HG03103 (cell line): Measurements from ENCODE around the gene DNAJB6.

ENCODE experiments used
- ATAC-seq: cut with Tn5 transposase; IDR thresholded peaks from one replicate; pipeline ENCODE4 v1.9.1; 2021; ENCODE audit warnings: low read depth; ENCODE audit not compliant: unreplicated experiment

The DNAJB6 gene

DNA sequence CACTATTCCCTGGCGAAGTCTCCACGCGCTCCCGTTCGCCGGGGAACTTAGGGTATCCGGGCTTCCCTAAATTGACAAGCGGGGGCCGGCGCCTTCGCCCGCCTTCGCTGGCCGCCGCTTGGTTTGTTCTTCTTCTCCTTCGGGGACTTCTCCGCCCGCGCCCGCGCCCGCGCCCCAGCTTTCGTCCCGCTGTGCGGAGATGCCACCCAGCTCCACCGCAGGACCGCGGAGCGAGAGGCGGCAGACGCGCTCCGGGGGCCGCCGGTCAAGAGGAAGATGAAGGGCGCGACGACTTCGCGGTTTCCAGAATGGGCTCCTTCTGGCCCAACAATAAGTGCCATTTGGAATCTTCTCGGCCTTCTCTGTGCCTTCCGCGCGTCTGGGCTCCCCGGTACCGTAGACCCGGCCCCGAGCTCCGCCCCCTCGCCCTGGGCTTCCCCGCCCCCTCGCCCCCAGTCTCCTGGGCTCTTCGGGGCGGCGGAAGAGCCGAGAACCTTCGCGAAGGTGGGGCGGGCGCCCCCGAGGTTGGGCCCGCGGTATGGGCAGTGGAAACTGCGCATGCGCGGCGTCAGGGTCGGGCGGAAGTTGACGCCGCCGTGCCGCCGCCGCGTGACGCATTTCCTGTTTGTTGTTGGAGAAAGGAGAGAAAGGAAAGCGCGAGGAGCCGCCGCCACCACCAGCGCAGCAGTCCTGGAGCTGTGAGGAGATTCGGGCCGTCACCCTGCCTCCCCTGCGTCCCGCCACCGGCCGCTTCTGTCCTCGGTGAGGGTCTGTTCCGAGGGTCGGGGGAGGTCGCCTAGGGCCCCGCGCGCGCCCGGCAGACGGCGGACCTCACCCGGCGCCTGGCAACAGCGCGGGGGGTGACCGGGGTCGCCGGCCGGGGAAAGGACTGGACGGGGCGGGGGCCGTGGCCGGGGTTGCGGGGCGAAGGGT is at the start of gene DNAJB6:
TSS of gene DNAJB6 (plus strand) at position 622 of the 933 bp plus-strand sequence. CDS start 21,569 bp downstream, outside the sequence.
- ATAC-seq = peak; percentile 70

DNA sequence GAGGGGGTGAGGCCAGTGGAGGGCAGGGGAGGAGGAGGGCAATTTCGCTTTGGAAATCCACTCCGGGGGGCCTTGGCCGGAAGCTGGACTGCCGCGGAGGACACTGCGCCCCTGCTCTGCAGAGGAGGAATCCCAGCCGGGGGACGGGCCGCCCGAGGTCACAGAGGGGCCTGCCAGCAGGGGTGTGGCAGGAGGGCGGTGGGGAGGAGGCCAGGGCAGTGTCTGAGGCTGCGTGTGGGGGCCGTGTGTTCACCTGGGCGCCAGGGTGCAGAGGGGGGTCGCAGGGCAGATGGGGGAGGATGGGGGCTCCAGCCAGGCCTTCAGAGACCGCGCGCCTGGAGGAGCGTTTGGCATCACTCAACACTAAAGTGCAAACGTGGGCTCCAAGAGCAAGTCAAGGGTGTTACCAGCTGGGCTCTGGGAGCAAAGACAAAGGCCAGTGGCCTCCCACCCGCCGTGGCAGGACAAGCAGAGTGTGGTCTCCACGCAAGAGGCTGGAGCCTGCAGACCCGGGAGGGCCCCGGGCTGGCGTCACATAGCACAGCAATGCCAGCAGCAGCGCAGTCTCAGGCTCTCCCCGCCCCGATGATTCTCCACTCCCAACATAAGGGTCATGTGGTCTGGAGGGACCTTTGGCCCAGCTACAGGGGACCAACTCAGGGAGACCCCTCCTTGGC is 45.3 kb upstream of the DNAJB6 start:
- no peak for ATAC-seq

DNA sequence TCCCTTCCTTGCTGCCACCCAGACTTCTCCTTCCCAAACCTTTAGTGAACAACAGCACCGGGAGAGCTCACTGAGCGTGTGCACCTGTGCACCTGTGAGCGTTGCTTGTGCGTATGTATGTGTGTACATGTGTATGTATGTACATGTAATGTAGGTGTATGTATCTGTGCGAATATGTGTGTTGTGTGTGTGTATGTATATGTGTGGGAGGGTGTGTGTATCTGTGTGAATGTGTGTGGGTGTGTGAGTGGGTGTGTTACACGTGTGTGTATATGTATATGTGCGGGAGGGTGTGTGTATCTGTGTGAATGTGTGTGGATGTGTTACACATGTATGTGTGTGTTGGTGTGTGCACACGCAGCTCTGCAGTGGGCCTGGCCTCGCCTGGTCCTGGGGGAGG is 44.5 kb upstream of the DNAJB6 start:
- no peak for ATAC-seq

DNA sequence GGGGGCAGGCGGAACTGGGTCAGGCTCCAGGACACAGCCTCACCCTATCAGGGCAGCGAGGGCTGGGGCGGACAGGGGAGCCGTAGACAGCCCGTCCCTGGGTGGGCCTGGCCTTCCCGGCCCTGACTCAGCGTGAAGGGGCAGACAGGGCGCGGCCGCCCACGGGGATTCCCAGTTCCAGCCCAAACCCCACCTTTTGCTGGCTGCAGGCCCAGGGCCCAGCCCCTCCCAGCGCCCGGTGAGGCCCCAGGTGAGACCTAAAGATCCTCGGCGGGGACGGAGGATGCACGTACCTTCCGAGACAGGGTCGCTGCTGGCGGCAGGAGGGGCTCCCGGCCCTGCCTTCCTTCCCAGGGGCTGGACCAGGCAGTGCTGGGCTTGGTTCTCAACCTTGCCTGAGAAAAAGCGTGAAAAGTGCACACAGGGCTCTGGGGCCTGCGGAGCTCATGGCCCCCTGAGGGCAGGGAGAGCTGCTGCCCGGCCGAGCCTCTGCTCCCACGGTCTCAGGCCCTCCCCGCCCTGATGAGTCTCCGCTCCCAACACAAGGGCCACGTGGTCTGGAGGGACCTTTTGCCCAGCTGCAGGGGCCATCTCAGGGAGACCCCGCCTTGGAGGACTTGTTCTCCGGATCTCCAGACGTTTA is 43.9 kb upstream of the DNAJB6 start:
- no peak for ATAC-seq

DNA sequence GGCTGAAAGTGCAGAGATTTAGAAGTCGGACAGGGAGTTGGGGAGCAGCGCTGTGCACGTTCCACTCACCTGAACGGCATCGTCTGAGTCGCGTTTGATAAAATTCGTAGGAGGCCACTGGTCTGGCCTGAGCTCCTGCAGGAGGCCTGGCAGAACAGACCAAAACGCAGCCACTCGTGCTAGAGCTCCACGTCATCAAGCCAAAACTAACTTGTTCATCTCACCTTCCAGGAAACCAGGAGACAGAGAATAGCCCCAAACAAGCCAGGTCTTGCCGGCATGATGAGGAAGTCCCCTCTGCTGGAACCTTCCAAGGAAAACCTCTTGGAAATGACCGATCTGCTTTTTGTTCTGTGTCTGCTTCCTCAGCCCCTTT is 43.4 kb upstream of the DNAJB6 start:
- ATAC-seq = no peak

DNA sequence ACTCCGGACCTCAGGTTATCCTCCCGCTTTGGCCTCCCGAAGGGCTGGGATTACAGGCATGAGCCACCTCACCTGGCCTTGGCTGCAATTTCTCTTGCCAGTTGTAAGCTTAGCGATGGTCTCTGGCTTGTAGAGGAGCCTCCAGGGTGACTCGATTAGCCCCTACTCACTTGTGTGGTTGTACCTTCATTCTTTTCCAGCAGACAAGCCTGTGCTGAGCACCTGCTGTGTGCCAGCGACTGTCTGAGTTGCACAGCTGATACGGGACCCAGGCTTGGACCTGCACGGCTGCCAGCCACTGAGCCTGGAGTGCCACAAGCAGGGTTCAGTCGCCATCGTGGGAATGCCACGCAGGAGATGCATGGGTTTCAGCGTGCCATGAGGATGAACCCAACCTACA is 42.0 kb upstream of the DNAJB6 start:
- ATAC-seq = no peak

DNA sequence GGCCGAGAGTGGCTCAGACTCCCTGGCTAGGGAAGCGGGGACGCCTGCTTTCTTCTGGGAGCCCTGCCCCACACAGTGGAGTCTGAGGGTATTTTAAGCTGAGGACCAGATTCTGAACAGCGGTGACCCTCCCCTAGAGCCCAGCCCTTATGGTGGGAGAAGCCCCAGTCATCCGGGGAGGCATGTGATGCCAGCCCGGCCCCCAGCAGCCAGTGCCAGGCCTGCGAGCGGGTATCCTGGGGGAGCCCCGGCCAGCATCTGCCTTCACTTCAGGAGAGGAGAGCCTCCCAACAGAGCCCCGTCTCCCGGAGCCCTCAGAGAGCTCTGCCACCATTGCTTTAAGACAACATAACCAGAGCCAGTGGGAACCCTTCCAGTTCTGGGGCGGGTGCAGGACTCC is 41.5 kb upstream of the DNAJB6 start:
- no peak for ATAC-seq

DNA sequence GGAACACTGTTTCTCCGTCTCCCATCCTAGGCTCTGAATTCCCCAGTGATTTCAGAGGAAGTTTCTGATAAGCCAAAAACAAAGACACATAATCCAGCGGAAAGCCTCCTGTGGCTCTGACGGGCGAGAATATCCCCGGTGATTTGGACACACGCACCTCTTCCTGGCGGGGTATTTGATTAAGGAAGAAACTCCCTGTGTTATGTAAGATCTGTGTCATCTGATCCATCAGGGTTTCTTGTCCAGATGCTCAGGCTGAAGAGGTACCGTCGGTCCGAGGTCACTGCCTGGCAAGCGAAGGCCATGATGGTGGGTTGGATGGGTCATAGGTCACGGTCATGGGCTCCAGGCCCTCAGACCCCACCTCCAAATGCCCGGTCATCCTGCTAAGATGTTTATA is 39.6 kb upstream of the DNAJB6 start:
- no peak for ATAC-seq

DNA sequence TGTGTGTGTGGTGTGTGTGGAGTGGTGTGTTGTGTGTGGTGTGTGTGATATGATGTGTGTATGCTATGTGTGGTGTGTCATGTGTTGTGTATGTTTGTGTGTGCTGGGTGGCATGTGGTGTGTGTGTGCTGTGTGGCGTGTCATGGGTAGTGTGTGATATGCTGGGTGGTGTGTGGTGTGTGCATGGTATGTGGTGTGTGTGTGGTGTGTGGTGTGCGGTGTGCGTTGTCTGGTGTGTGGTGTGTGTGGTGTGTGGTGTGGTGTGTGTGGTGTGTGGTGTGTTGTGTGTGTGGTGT is 37.5 kb upstream of the DNAJB6 start:
- no peak for ATAC-seq

DNA sequence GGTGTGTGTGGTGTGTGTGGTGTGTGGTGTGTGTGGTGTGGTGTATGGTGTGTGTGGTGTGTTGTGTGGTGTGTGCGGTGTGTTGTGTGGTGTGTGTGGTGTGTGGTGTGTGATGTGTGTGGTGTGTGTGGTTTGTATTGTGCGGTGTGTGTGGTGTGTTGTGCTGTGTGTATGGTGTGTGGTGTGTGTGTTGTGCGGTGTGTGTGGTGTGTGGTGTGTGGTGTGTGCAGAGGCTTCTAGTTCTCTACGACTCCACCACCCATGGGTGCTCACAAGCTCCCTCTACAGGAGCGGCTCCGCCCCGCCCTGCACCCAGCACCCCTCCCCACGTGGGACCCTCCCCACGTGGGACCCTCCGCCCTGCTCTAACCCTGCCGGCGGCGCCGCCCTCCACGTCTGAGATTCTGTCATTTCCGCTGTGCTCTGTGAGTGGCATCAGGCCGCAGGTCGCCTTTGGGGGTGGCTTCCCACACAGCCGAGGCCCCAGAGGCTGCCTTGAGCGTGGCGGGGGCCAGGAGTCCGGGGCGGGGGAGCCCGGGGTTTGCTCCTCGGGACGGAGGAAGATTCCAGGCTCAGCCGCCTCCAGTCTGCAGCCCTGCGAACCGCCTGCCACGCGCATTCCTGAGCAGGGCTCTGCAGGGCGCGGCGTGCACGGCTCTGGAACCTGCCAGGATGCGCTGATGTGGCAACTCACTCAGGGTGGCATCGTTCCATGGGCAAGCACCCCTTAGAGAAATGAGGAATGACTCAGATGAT is 37.0 kb upstream of the DNAJB6 start:
- no peak for ATAC-seq

DNA sequence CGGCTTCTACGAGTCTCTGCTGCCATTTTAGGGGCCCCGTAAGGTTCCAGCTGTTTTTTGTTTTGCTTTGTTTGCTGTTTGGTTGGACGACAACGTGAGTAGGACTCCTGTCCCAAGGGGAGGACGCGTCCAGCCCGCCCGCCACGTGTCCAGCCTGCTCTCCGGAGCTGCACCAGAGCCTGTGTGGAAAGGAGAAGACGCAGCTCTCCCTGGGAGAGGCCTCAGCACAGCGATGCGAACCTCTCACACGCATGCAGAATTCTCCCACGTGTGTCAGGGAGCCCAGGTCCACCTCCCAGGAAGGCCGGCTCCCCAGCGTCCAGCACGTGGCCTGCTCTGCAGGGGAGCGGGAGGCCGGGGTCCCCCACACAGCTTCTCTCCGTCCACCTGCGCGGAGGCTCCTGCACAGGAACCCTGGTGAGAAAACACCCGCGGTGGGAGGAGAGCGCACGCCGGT is 36.4 kb upstream of the DNAJB6 start:
- no peak for ATAC-seq

DNA sequence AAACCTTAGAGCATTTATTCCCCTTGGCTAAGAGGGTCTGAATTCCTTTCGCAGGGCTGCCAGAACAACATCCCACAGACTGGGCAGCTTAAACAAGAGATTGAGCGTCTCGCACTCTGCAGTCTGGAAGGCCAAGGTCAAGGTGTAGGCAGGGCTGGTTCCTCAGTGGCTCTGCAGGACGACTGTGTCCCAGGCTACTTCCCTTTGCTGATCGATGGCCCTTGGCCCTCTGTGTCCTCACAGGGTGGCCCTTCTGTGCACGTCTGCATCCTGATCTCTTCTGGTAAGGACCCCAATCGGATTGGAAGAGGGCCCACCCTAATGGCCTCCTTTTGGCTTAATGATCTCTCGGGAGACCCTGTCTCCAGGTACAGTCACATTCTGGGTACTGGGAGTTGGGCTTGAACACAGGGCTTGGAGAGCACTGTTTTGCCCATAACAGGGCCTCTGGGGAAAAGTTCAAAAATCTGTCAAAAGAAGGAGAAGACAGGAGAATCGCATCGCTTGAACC is 35.1 kb upstream of the DNAJB6 start:
- ATAC-seq = no peak

DNA sequence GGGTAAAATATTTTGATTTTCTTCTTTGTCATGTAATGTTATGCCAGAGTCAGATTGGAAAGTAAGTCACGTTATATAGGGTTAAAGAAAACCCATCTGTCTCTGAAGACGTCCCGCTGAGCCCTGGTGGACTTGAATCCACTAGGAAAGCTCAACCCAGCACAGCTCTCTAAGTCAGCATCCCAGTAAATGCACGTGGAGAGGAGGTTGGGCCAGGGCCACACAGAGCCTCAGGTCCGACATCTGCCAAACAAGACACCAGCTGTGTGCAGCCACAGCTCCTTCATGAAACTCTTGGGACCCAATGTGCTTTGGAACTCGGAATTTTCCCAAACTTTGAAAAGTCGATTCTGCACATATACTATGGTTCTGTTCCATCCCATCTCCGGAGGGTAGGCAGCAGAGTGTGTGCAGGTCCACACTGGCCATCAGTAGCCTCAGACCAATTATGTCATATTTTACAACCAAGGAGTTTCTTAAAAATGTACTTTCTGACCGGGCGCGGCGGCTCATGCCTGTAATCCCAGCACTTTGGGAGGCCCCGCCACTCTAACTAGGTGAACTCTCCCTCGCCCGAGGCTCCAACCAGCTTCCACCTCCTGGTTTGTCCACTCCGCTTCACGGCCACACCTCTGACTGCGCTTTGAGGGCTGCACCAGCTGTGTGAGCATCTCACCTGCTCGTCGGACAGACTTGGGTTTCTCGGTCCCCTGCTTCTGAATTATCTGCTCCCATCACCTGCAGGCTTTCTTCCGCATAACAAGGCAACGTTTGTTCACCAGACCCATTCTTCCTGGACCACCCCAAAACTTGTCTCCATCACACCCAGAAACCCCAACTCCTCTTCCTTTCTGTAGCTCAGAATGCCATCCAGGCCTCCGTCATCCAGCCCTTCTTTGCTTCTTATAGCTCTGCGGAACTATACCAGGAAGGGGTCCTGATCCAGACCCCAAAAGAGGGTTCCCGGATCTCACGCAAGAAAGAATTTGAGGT is 29.7 kb upstream of the DNAJB6 start:
- ATAC-seq = no peak

DNA sequence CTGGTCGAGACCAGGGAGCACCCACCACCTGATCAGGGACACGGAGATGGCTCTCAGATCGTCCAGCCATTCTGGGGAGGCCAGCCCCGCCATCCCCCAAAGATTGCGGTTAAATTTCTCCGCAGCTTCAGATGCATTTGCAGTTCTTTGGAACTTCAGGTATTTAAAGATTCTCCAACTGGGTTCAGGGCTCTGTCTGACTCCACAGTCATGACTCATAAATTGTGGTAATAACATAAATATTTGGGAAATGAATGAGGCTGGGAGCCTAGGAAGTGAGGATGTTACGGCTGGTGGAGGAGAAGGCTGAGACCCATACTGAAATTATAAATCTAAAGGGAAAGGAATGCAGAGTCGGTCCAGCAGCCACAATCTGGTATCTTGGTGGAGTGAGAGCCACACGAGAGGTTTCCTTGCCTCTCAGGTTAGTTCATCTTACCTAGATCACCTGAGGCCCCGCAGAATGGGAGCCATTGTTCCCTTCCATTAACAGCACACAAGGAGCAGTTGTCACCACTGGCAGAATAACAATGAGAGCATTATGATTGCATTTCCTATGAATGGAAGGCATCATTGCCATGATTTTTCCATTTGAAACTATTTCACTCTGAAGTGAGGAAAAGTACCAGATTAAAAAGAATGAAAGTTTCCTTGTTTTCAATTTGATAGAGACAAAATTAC is 26.7 kb upstream of the DNAJB6 start:
- ATAC-seq = no peak

DNA sequence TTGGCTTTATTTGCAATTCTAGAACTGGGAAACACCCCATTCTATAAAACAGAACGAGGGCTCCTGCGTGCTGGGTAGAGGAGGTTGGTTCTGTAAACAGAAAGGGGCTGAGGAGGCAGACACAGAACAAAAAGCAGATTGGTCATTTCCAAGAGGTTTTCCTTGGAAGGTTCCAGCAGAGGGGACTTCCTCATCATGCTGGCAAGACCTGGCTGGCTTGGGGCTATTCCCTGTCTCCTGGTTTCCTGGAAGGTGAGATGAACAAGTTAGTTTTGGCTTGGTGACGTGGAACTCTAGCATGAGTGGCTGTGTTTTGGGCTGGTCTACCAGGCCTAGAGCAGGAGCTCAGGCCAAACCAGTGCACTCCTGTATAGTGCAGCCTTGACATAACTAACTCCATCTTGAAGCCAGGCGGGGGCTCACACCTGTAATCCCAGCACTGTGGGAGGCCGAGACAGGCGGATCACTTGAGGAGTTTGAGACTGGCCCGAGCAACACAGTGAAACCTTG is 26.1 kb upstream of the DNAJB6 start:
- ATAC-seq = no peak

DNA sequence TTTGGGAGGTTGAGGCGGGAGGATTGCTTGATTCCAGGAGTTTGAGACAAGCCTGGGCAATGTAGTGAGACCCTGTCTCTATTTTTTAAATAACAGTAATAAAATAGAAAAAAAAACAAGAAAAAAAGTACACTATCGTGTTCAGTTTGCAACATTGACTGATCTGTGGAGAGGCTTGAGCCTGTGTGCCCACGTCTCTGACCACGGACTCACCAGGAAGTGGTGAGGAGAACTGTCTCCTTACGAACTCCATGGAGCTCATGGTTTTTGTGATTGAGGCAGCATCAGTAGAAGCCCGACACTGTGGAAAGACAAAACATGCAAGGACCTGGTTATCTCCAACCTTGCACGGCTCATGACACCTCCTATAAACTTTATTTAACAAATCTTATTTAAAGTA is 23.9 kb upstream of the DNAJB6 start:
- ATAC-seq = no peak

DNA sequence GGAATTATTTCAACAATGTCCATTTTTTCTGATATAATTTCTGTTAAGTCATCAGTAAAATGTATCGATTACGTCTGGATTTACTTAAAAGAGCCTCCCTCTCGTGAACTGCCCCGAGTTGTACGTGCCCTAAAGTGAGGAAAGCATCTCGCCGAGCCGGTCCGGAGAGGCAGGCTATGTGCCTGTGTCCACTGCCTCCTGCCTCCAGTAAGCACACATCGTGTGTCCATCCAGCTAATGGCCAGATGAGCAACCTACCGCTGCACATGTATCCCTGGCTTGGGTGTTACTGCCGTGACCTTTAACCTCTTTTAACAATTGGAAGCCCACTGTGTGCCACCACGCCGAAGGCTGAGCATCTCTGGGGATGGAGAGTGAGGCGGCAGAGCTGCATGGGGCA is 23.2 kb upstream of the DNAJB6 start:
- ATAC-seq = no peak

DNA sequence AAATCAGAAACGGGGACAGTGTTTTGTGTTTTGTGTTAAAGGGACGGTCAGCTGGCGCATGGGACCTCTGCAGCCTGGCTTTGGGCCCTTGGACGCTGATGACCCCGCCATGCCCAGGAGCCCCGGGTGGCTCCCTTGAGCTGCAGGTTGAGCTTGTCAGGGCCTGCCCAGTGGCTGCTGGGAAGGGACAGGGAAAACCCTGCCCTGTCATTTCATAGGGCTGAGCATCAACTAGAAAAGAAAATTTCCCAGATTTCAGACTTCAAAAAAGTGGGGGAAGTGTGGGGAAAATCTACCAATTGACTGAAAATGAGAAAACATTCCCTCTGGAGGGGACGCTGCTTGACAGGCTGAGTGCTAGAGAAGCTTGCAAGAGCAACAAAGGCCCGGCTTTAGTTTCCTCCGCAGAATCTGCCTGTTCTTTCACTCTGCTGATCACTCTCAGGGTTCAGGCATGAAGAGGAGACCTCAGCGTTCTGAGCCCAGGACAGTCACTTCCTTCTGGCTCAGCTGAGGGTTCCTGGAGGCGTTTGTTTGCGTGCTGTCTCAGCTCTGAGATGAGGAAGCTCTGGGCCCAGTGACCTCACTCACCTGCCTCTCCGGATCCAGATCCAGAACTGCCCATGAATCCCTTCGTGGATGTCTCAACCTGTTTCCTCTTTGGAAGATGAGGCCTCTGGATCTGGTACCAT is 18.6 kb upstream of the DNAJB6 start:
- peak; percentile 90 for ATAC-seq
